CD4-positive, alpha-beta T cell (primary cell): ENCODE data around the gene POLK. TPM values are rescaled to one million over a fixed set of nuclear protein-coding genes. Genes with fewer than 3 reads are reported as not detected.

Experiments used
- ATAC-seq: fragments of 200-7000 bp; cut with Tn5 transposase; one replicate; pipeline ENCODE4 v1.10.0; 2022; ENCODE audit warnings: mild to moderate bottlenecking; ENCODE audit not compliant: poor library complexity
- CTCF ChIA-PET: fragments of 350-600 bp; sonication (Branson Sonifier 250); formaldehyde crosslinking; loops from one replicate; lab custom pipeline; 2021; ENCODE audit warnings: antibody characterized with exemption, inconsistent platforms; lab: Charles Lee
- POLR2A ChIA-PET: fragments of 350-600 bp; sonication (Branson Sonifier 250); formaldehyde crosslinking; loops from one replicate; lab custom pipeline; 2021; ENCODE audit warnings: antibody characterized with exemption, inconsistent platforms; lab: Charles Lee
- DNase-seq, 14 experiments: peaks; one replicate each; pipeline ENCODE4 v3.0.0-alpha.2; 2013 to 2020; ENCODE audit warnings: mixed read lengths in 2 of 14
- H3K27ac ChIP-seq, 2 donors: one replicate each; pipeline versions ENCODE4 v1.5.1 to v1.7.0; 2013; ENCODE audit warnings: low read length in 2 of 2, low read depth in 1 of 2, mild to moderate bottlenecking in 1 of 2
- H3K27me3 ChIP-seq, 2 experiments: 1 replicate in 1 of 2; 2 replicates in 1 of 2; pipeline versions ENCODE4 v1.6.1 to v1.7.0; 2013; ENCODE audit warnings: low read length in 2 of 2, control low read depth in 1 of 2, mild to moderate bottlenecking in 1 of 2, moderate library complexity in 1 of 2; ENCODE audit not compliant: insufficient read depth in 2 of 2, control insufficient read depth in 1 of 2
- H3K36me3 ChIP-seq: one replicate; pipeline ENCODE4 v1.6.1; 2013; ENCODE audit warnings: low read length, control low read depth; ENCODE audit not compliant: insufficient read depth
- H3K4me1 ChIP-seq: one replicate; pipeline ENCODE4 v1.6.1; 2013; ENCODE audit warnings: low read length, control low read depth; ENCODE audit not compliant: insufficient read depth
- H3K4me3 ChIP-seq: one replicate; pipeline ENCODE4 v1.5.1; 2013; ENCODE audit warnings: mild to moderate bottlenecking, low read length, moderate library complexity
- H3K9me3 ChIP-seq, 2 experiments: 1 replicate in 1 of 2; 2 replicates in 1 of 2; pipeline versions ENCODE4 v1.6.1 to v1.7.0; 2013; ENCODE audit warnings: low read length in 2 of 2, mild to moderate bottlenecking in 2 of 2, control low read depth in 1 of 2, moderate library complexity in 1 of 2; ENCODE audit not compliant: control insufficient read depth in 1 of 2, insufficient read depth in 1 of 2
- H3K27ac Mint-ChIP-seq: one replicate; pipeline ENCODE4 v1.8.0; 2020; ENCODE audit warnings: mixed read lengths
- H3K27me3 Mint-ChIP-seq: one replicate; pipeline ENCODE4 v1.8.0; 2021; ENCODE audit warnings: mixed read lengths
- H3K36me3 Mint-ChIP-seq: one replicate; pipeline ENCODE4 v1.8.0; 2021; ENCODE audit warnings: low read depth, mixed read lengths
- H3K4me1 Mint-ChIP-seq: one replicate; pipeline ENCODE4 v1.8.0; 2021; ENCODE audit warnings: low read depth, mixed read lengths
- H3K4me3 Mint-ChIP-seq: one replicate; pipeline ENCODE4 v1.8.0; 2020; ENCODE audit warnings: mild to moderate bottlenecking, mixed read lengths
- H3K9me3 Mint-ChIP-seq: one replicate; pipeline ENCODE4 v1.8.0; 2020; ENCODE audit warnings: mixed read lengths
- intact Hi-C, 2 experiments: fragments of 100-400 bp; cut with DNase I in 1 of 2; cut with micrococcal nuclease in 1 of 2; formaldehyde crosslinking; loops; one replicate each; pipeline versions ENCODE4 v1.15.1 to v1.9.0; 2023 to 2025; cut with DNase I, micrococcal nuclease
- total RNA-seq, 174 experiments: library from RNA in 2 of 174; stranded (reverse) in 2 of 174; gene quantifications; one replicate each; pipeline ENCODE4 v1.2.3 and lab custom pipeline; 2021 to 2026
- TF ChIP-seq, protein P1 (sequence below): fragments of 200-600 bp; IDR thresholded peaks from one replicate; pipeline ENCODE4 v1.8.0; 2022; ENCODE audit warnings: antibody characterized with exemption, mild to moderate bottlenecking

POLK gene
- total RNA-seq, 2 experiments from 2014 or later, result 10.0 to 10.3 TPM

DNA sequence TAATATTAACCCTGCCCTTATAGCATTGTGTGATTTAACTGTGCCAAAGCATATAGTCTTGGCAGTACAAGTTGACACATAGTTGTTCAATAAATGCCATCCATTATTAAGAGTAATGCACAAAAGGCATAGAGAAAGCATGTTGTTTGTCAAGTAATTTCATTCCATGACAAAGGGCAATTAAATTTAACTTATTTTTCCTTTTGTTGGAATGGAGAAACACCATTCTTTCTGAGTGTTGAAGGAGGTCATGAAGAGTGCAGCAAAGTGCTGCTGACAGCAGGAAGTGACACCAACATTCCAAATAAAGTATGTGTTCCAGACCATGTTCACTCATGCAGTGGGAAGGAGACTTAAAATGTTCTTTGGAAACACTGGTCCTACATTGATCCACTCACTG lies 128.7 kb downstream of the POLK start:
- DNase-seq, result no peak
- Mint-ChIP-seq H3K27ac (no peak overlapping the region), H3K27me3 (no peaks in the 10 kb centered on the region)

DNA sequence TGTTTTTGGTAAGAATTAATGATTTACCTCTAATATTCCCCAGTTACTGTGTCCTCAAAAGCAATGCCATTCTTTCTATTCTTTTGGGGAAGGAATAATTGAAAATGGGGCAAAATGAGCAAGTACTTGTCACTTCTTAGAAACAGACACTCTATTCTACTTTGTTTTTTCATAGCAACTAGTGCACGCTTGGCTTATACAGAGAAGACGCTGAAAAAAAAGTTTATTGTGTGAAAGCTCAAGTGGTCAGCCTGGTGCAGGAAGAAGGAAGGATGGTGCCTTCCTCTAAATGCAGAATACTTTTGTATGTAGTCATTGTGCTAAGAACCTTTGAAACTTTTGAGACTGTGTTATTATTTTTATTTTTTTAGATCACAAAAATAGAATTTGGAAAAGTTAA lies 129.1 kb downstream of the POLK start:
- H3K9me3 Mint-ChIP-seq, result no peaks in the 10 kb centered on the region
- H3K36me3 Mint-ChIP-seq, result no peaks in the 10 kb centered on the region
- H3K4me3 Mint-ChIP-seq, result no peak overlapping the region
- DNase-seq, result no peak
- ChIA-PET POLR2A (no interaction called here), CTCF (no interaction called here)
- Histone ChIP-seq H3K4me3 (no peak overlapping the region), H3K27ac (no peak overlapping the region), H3K4me1 (no peaks in the 10 kb centered on the region), H3K27me3 (no peaks in the 10 kb centered on the region), H3K9me3 (peaks cover 0 to 3% of the 10 kb centered on the region in 2 experiments), H3K36me3 (no peaks in the 10 kb centered on the region)
- ATAC-seq, result no peak
- intact Hi-C loops, result no loop called here
- no peaks in the 10 kb centered on the region for H3K4me1 Mint-ChIP-seq
- no peaks in the 10 kb centered on the region for H3K27me3 Mint-ChIP-seq
- TF ChIP-seq, protein P1, sequence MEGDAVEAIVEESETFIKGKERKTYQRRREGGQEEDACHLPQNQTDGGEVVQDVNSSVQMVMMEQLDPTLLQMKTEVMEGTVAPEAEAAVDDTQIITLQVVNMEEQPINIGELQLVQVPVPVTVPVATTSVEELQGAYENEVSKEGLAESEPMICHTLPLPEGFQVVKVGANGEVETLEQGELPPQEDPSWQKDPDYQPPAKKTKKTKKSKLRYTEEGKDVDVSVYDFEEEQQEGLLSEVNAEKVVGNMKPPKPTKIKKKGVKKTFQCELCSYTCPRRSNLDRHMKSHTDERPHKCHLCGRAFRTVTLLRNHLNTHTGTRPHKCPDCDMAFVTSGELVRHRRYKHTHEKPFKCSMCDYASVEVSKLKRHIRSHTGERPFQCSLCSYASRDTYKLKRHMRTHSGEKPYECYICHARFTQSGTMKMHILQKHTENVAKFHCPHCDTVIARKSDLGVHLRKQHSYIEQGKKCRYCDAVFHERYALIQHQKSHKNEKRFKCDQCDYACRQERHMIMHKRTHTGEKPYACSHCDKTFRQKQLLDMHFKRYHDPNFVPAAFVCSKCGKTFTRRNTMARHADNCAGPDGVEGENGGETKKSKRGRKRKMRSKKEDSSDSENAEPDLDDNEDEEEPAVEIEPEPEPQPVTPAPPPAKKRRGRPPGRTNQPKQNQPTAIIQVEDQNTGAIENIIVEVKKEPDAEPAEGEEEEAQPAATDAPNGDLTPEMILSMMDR, result no peak
- no peak overlapping the region for H3K27ac Mint-ChIP-seq

More for the DNA sequence above, 128.7 kb downstream of the POLK start:
- intact Hi-C loops, result no loop called here
- no peaks in the 10 kb centered on the region for H3K9me3 Mint-ChIP-seq
- H3K36me3 Mint-ChIP-seq, result no peaks in the 10 kb centered on the region
- ATAC-seq, result no peak
- ChIA-PET CTCF (no interaction called here), POLR2A (no interaction called here)
- TF ChIP-seq, protein P1, result no peak
- no peak overlapping the region for H3K4me3 Mint-ChIP-seq
- peaks cover 0 to 2% of the 10 kb centered on the region in 2 experiments for H3K27me3 ChIP-seq
- H3K36me3 ChIP-seq, result no peaks in the 10 kb centered on the region
- no peak overlapping the region for H3K27ac ChIP-seq
- H3K4me1 ChIP-seq, result no peaks in the 10 kb centered on the region
- H3K4me3 ChIP-seq, result no peak overlapping the region
- peaks cover 0 to 3% of the 10 kb centered on the region in 2 experiments for H3K9me3 ChIP-seq
- H3K4me1 Mint-ChIP-seq, result no peaks in the 10 kb centered on the region

DNA sequence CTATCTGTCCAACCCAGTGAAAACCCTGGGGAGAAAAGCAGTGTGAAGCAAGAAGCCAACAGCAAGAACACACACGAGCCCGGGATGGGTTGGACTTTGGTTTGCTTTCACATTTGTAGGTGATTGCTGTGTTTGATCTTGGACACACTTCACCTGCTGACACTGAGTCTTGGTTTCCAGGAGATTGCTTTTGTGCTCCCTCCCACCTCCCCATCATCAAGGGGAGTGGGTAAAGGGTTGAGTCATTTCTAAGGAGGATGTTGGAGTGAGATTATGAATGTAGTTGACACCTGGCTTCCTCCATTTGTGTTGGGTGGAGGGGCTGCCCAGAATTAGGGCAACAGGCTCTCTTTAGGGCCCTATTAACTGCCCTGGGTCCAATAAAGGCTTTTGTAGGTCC lies 137.0 kb downstream of the POLK start:
- CTCF ChIA-PET, result no interaction called here
- Histone ChIP-seq H3K27me3 (no peaks in the 10 kb centered on the region), H3K27ac (no peak overlapping the region), H3K9me3 (no peaks in the 10 kb centered on the region), H3K36me3 (no peaks in the 10 kb centered on the region), H3K4me1 (no peaks in the 10 kb centered on the region), H3K4me3 (no peak overlapping the region)
- TF ChIP-seq, protein P1, result no peak
- no peak for ATAC-seq
- no peaks in the 10 kb centered on the region for H3K4me1 Mint-ChIP-seq
- no peak overlapping the region for H3K4me3 Mint-ChIP-seq
- intact Hi-C loops, result no loop called here
- H3K27ac Mint-ChIP-seq, result no peak overlapping the region
- H3K27me3 Mint-ChIP-seq, result no peaks in the 10 kb centered on the region
- peaks cover 4% of the 10 kb centered on the region for H3K36me3 Mint-ChIP-seq
- DNase-seq, result no peak
- POLR2A ChIA-PET, result no interaction called here
- peaks cover 2% of the 10 kb centered on the region for H3K9me3 Mint-ChIP-seq

Other genes with a start within 250 kb of the POLK start
- gene HMGCR, start 174.7 kb upstream of the POLK start, total RNA-seq, result 10 to 100 TPM; 55.5 to 61.5 TPM
- gene CERT1, start 262 bp upstream of the POLK start, total RNA-seq, result 10 to 100 TPM; 26.5 to 28.7 TPM
- gene ANKDD1B, start 99.6 kb downstream of the POLK start, total RNA-seq, result under 1 TPM in 1 of 2 experiments, not detected in 1; 0.30 TPM
- gene POC5, start 205.5 kb downstream of the POLK start, total RNA-seq, result 1 to 10 TPM; 5.7 to 6.2 TPM